GM23248 (cell line): Measurements from ENCODE around the gene SELENOT. TPM values are rescaled to one million over a fixed set of nuclear protein-coding genes. Genes with fewer than 3 reads are reported as not detected.
A peak's percentile ranks its signal among the peaks of the same experiment; 100 is the strongest.

Experiments used
- DNase-seq: peaks from one replicate; pipeline ENCODE4 v3.0.0-alpha.2; 2015
- H2AFZ ChIP-seq: fragments of 200-600 bp; sonication (generic); 2 replicates; pipeline ENCODE4 v1.6.1; 2016; ENCODE audit warnings: antibody characterized with exemption
- H3F3A ChIP-seq: fragments of 200-600 bp; sonication (generic); 2 replicates; pipeline ENCODE4 v1.6.1; 2016; ENCODE audit warnings: mild to moderate bottlenecking, antibody characterized with exemption, mixed run types; ENCODE audit not compliant: insufficient read depth
- H3K27ac ChIP-seq: fragments of 200-600 bp; sonication (generic); 2 replicates; pipeline ENCODE4 v1.5.1; 2016; ENCODE audit warnings: mild to moderate bottlenecking
- H3K27me3 ChIP-seq: fragments of 200-600 bp; sonication (generic); replicated peaks from 2 replicates; pipeline ENCODE4 v1.6.1; 2016; ENCODE audit warnings: mild to moderate bottlenecking; ENCODE audit not compliant: insufficient read depth
- H3K36me3 ChIP-seq: fragments of 200-600 bp; sonication (generic); 2 replicates; pipeline ENCODE4 v1.6.1; 2016; ENCODE audit warnings: low read depth, mild to moderate bottlenecking
- H3K4me1 ChIP-seq: fragments of 200-600 bp; sonication (generic); 2 replicates; pipeline ENCODE4 v1.6.1; 2016; ENCODE audit warnings: mild to moderate bottlenecking; ENCODE audit not compliant: insufficient read depth
- H3K4me2 ChIP-seq: fragments of 200-600 bp; sonication (generic); one replicate; pipeline ENCODE4 v1.6.1; 2016; ENCODE audit warnings: mild to moderate bottlenecking; ENCODE audit not compliant: unreplicated experiment
- H3K4me3 ChIP-seq: fragments of 200-600 bp; sonication (generic); 2 replicates; pipeline ENCODE4 v1.5.1; 2016; ENCODE audit warnings: mild to moderate bottlenecking
- H3K79me2 ChIP-seq: fragments of 200-600 bp; sonication (generic); 2 replicates; pipeline ENCODE4 v1.6.1; 2016; ENCODE audit warnings: mild to moderate bottlenecking; ENCODE audit not compliant: insufficient read depth
- H3K9ac ChIP-seq: fragments of 200-600 bp; sonication (generic); 2 replicates; pipeline ENCODE4 v1.6.1; 2016; ENCODE audit warnings: mild to moderate bottlenecking
- H3K9me2 ChIP-seq: fragments of 200-600 bp; sonication (generic); 2 replicates; pipeline ENCODE4 v1.6.1; 2016; ENCODE audit warnings: mixed run types, mild to moderate bottlenecking, moderate library complexity; ENCODE audit not compliant: insufficient read depth
- H3K9me3 ChIP-seq: fragments of 200-600 bp; sonication (generic); one replicate; pipeline ENCODE4 v1.6.1; 2017; ENCODE audit warnings: low read depth
- H4K20me1 ChIP-seq: fragments of 200-600 bp; sonication (generic); 2 replicates; pipeline ENCODE4 v1.6.0; 2016; ENCODE audit not compliant: insufficient read depth
- EZH2 ChIP-seq: fragments of 200-600 bp; sonication (generic); IDR thresholded peaks from 2 replicates; pipeline ENCODE4 v1.6.1; 2018; ENCODE audit warnings: antibody characterized with exemption, mild to moderate bottlenecking; ENCODE audit not compliant: insufficient read depth, poor library complexity, severe bottlenecking
- EZH2phosphoT487 ChIP-seq: fragments of 200-600 bp; sonication (generic); IDR thresholded peaks from 2 replicates; pipeline ENCODE4 v1.6.1; 2018; ENCODE audit warnings: antibody characterized with exemption, moderate library complexity, mild to moderate bottlenecking, low read depth; ENCODE audit not compliant: insufficient read depth
- WGBS, 2 experiments: methylation state at CpG; one replicate each; pipeline ENCODE4 v1.1.6; 2015 to 2017; ENCODE audit warnings: low lambda C conversion rate in 2 of 2, low coverage in 1 of 2; ENCODE audit errors: missing lambda C conversion rate in 2 of 2; 5-methylcytosine and 5-hydroxymethylcytosine counted together
- in situ Hi-C: fragments of 300-500 bp; cut with MboI; formaldehyde crosslinking; loops from 2 replicates; pipeline ENCODE4 v1.15.0; 2020
- polyA plus RNA-seq: library from polyadenylated mRNA; unstranded; fragments of >200 nt; fragmentation: Nextera tagmentation; extraction: Ambion mirVana; gene quantifications from 2 replicates; pipeline ENCODE4 v1.2.1, GENCODE V29; 2016
- total RNA-seq: library from RNA; depleted of rRNA; stranded (reverse); fragments of >200 nt; shearing (Covaris generic); gene quantifications from 2 replicates; pipeline ENCODE4 v1.2.3, GENCODE V29; 2014

Gene SELENOT
- total and polyA plus RNA-seq, 2 experiments from 2014 or later, result 179 to 187 TPM

DNA sequence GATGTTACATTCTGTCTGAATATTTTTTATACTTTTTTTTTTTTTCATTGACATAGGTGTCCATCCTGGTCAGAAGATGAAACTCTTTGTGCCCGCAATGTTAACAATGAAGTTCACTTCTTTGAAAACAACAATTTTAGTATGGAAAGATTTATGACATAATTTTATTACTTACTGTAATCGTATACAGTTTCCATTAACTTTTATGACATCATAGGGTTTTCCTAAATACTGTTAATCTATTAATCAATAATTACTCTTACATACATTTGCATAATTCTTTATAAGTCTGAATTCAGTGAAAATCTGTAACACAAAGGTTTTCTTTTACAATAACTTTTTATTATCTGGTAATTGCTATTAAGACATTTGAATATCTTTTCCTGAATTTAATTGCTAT is 38.9 kb upstream of the SELENOT start:
- Histone ChIP-seq H3K4me3 (no peak overlapping the region), H4K20me1 (no peaks in the 10 kb centered on the region), H3K4me1 (no peaks in the 10 kb centered on the region), H3K27me3 (no peaks in the 10 kb centered on the region), H3K9me2 (no peaks in the 10 kb centered on the region), H3K79me2 (peaks cover 32% of the 10 kb centered on the region), H3K27ac (no peak overlapping the region), H3K9ac (no peak overlapping the region), H3F3A (no peaks in the 10 kb centered on the region), H2AFZ (no peak overlapping the region), H3K9me3 (no peaks in the 10 kb centered on the region), H3K4me2 (no peak overlapping the region), H3K36me3 (peaks cover 55% of the 10 kb centered on the region)
- TF ChIP-seq EZH2phosphoT487 (no peak), EZH2 (no peak)
- WGBS, 2 experiments, result 97% methylated on average over 2 of the region's 2 CpGs
- in situ Hi-C loops, result no loop called here
- DNase-seq, result no peak

- Histone ChIP-seq H3K4me2 (no peak overlapping the region), H4K20me1 (no peaks in the 10 kb centered on the region), H3K4me3 (no peak overlapping the region), H2AFZ (no peak overlapping the region), H3K9me3 (no peaks in the 10 kb centered on the region), H3K9me2 (no peaks in the 10 kb centered on the region), H3K27me3 (no peaks in the 10 kb centered on the region), H3K36me3 (peaks cover 70% of the 10 kb centered on the region), H3K4me1 (no peaks in the 10 kb centered on the region), H3K9ac (no peak overlapping the region), H3K27ac (no peak overlapping the region), H3K79me2 (peaks cover 5% of the 10 kb centered on the region; the same call in 1 of the 2 replicates), H3F3A (no peaks in the 10 kb centered on the region)
- no peak for TF ChIP-seq EZH2phosphoT487
- TF ChIP-seq EZH2, result no peak
- WGBS, 2 experiments, result 100% methylated on average over 1 of the region's 1 CpG
- in situ Hi-C loops, result no loop called here
- DNase-seq, result no peak
These were observed 35.8 kb upstream of the SELENOT start for GRCh38 chr3:150567328-150567727.

GRCh38 chr3:150577855-150578254 is 25.3 kb upstream of the SELENOT start:
- H3K27ac ChIP-seq, result no peak overlapping the region
- H3K27me3 ChIP-seq, result no peaks in the 10 kb centered on the region
- H3K9ac ChIP-seq, result no peak overlapping the region
- no peaks in the 10 kb centered on the region for H4K20me1 ChIP-seq
- in situ Hi-C loops, result no loop called here
- H3K4me2 ChIP-seq, result no peak overlapping the region
- H3F3A ChIP-seq, result peaks cover 8% of the 10 kb centered on the region; the same call in 1 of the 2 replicates
- H3K4me1 ChIP-seq, result no peaks in the 10 kb centered on the region
- DNase-seq, result peak; percentile 20
- no peak overlapping the region for H2AFZ ChIP-seq
- H3K9me3 ChIP-seq, result no peaks in the 10 kb centered on the region
- H3K79me2 ChIP-seq, result peaks cover 40% of the 10 kb centered on the region
- H3K9me2 ChIP-seq, result no peaks in the 10 kb centered on the region
- H3K36me3 ChIP-seq, result peaks cover 33% of the 10 kb centered on the region
- no peak for TF ChIP-seq EZH2
- no peak for TF ChIP-seq EZH2phosphoT487
- no peak overlapping the region for H3K4me3 ChIP-seq
- WGBS, 2 experiments, result 54 to 76% methylated on average over 1 of the region's 1 CpG

- H4K20me1 ChIP-seq, result no peaks in the 10 kb centered on the region
- H3K79me2 ChIP-seq, result peaks cover 24% of the 10 kb centered on the region
- peaks cover 49% of the 10 kb centered on the region for H3K36me3 ChIP-seq
- no peak overlapping the region for H3K4me3 ChIP-seq
- in situ Hi-C loops, result no loop called here
- no peak overlapping the region for H2AFZ ChIP-seq
- H3K4me1 ChIP-seq, result no peaks in the 10 kb centered on the region
- no peaks in the 10 kb centered on the region for H3K9me3 ChIP-seq
- H3K9ac ChIP-seq, result no peak overlapping the region
- H3K4me2 ChIP-seq, result no peak overlapping the region
- no peaks in the 10 kb centered on the region for H3K27me3 ChIP-seq
- TF ChIP-seq EZH2phosphoT487 (no peak), EZH2 (no peak)
- H3K27ac ChIP-seq, result no peak overlapping the region
- peaks cover 9% of the 10 kb centered on the region; the same call in 1 of the 2 replicates for H3F3A ChIP-seq
- DNase-seq, result no peak
- H3K9me2 ChIP-seq, result no peaks in the 10 kb centered on the region
These were observed 21.9 kb upstream of the SELENOT start for GRCh38 chr3:150581174-150581573.

- DNase-seq, result no peak
- H3K36me3 ChIP-seq, result peaks cover 44% of the 10 kb centered on the region
- no peaks in the 10 kb centered on the region for H3K9me3 ChIP-seq
- in situ Hi-C loops, result no loop called here
- H3K27me3 ChIP-seq, result no peaks in the 10 kb centered on the region
- H3K9me2 ChIP-seq, result no peaks in the 10 kb centered on the region
- no peaks in the 10 kb centered on the region for H4K20me1 ChIP-seq
- peaks cover 19% of the 10 kb centered on the region; the same call in 1 of the 2 replicates for H3F3A ChIP-seq
- H3K9ac ChIP-seq, result no peak overlapping the region
- TF ChIP-seq EZH2 (no peak), EZH2phosphoT487 (no peak)
- H3K4me1 ChIP-seq, result no peaks in the 10 kb centered on the region
- 81 to 88% methylated on average over 2 of the region's 2 CpGs for whole genome bisulfite sequencing, 2 experiments
- H3K4me3 ChIP-seq, result no peak overlapping the region
- peaks cover 22% of the 10 kb centered on the region for H3K79me2 ChIP-seq
- no peak overlapping the region for H2AFZ ChIP-seq
- H3K4me2 ChIP-seq, result no peak overlapping the region
- H3K27ac ChIP-seq, result no peak overlapping the region
These were observed 20.5 kb upstream of the SELENOT start for GRCh38 chr3:150582620-150583019.
